K562 (cell line): Measurements from ENCODE around the gene TTLL11. TPM values are rescaled to one million over a fixed set of nuclear protein-coding genes. Genes with fewer than 3 reads are reported as not detected.

Source experiments
- ASH1L ChIP-seq: fragments of 450-650 bp; IDR thresholded peaks from 2 replicates; pipeline ENCODE4 v1.6.1; 2018; ENCODE audit warnings: borderline replicate concordance, mild to moderate bottlenecking, low read depth; ENCODE audit not compliant: partially characterized antibody
- ATF2 ChIP-seq: sonication (generic); formaldehyde crosslinking; IDR thresholded peaks from 2 replicates; pipeline ENCODE4 v1.8.1; 2022; ENCODE audit warnings: missing genetic modification reagents
- BMI1 ChIP-seq: fragments of 150-350 bp; IDR thresholded peaks from 2 replicates; pipeline ENCODE4 v1.6.1; 2014; ENCODE audit warnings: low read length
- CBFA2T2 ChIP-seq: fragments of 450-650 bp; conservative IDR thresholded peaks from 2 replicates; pipeline ENCODE4 v1.6.1; 2017; ENCODE audit warnings: mild to moderate bottlenecking
- CXXC5 ChIP-seq: fragments of 250-450 bp; sonication (Bioruptor Pico); IDR thresholded peaks from 2 replicates; pipeline ENCODE4 v1.8.0; 2022; ENCODE audit warnings: inconsistent platforms, mild to moderate bottlenecking, moderate library complexity
- ETS1 ChIP-seq: conservative IDR thresholded peaks from 2 replicates; pipeline ENCODE4 v1.6.1; 2011; ENCODE audit warnings: low read depth, mild to moderate bottlenecking, low read length; ENCODE audit not compliant: control insufficient read depth
- MAFG ChIP-seq: fragments of 450-650 bp; conservative IDR thresholded peaks from 2 replicates; pipeline ENCODE4 v1.6.1; 2016; ENCODE audit warnings: missing genetic modification characterization, missing compliant biosample characterization
- MED1 ChIP-seq: sonication (generic); formaldehyde crosslinking; IDR thresholded peaks from 2 replicates; pipeline ENCODE4 v1.8.1; 2023; ENCODE audit warnings: missing genetic modification reagents, borderline replicate concordance
- RB1 ChIP-seq: fragments of 450-650 bp; IDR thresholded peaks from 2 replicates; pipeline ENCODE4 v1.6.1; 2017; ENCODE audit warnings: low read depth, mild to moderate bottlenecking
- REST ChIP-seq, 2 experiments: fragments of 450-650 bp; formaldehyde crosslinking in 1 of 2; IDR thresholded peaks; 2 replicates each; pipeline versions ENCODE4 v1.4.0 to v1.6.1; 2014 to 2020; ENCODE audit warnings: mild to moderate bottlenecking in 2 of 2, borderline replicate concordance in 1 of 2, low read depth in 1 of 2
- SRSF3 ChIP-seq: fragments of 200-400 bp; formaldehyde crosslinking; IDR thresholded peaks from 2 replicates; pipeline ENCODE4 v1.6.1; 2016; ENCODE audit warnings: mild to moderate bottlenecking, low read length, moderate library complexity; ENCODE audit not compliant: insufficient read depth
- TARDBP ChIP-seq: fragments of 450-650 bp; IDR thresholded peaks from 2 replicates; pipeline ENCODE4 v1.6.1; 2016
- ZNF644 ChIP-seq: fragments of 200-800 bp; sonication (Bioruptor generic); IDR thresholded peaks from 2 replicates; pipeline ENCODE4 v1.6.1; 2016; ENCODE audit warnings: low read depth, missing genetic modification characterization, missing compliant biosample characterization
- ZNF655 ChIP-seq: fragments of 250-450 bp; sonication (Bioruptor Pico); IDR thresholded peaks from 2 replicates; pipeline ENCODE4 v1.5.0; 2021
- ZNF780A ChIP-seq: fragments of 250-450 bp; sonication (Bioruptor Pico); IDR thresholded peaks from 2 replicates; pipeline ENCODE4 v1.5.0; 2021; ENCODE audit warnings: mild to moderate bottlenecking
- polyA plus RNA-seq, 8 experiments: library from polyadenylated mRNA; depleted of rRNA in 4 of 8; stranded (reverse) in 5 of 8; unstranded in 3 of 8; fragments of >200 nt; fragmentation: Nextera tagmentation in 2 of 8; fragmentation: Illumina TruSeq in 1 of 8; extraction: Ambion mirVana in 2 of 8; extraction: Trizol in 1 of 8; gene quantifications; 2 replicates each; pipeline versions ENCODE4 v1.2.1 to v1.2.3, GENCODE V29; 2011 to 2014; ENCODE audit warnings: inconsistent platforms in 1 of 8, missing spikeins in 1 of 8
- total RNA-seq, 7 experiments: library from RNA; depleted of rRNA in 6 of 7; stranded (reverse); fragments of >200 nt in 6 of 7; fragmentation: Illumina TruSeq in 2 of 7; extraction: Trizol in 2 of 7; gene quantifications; 2 replicates each; pipeline versions ENCODE4 v1.2.1 to v1.2.3, GENCODE V29; 2011 to 2021; ENCODE audit warnings: low replicate concordance in 1 of 7

Gene TTLL11
- total and polyA plus RNA-seq, 9 of the 15 experiments (the other 6 are each of a cell fraction or from before 2014, with no cell fraction given), result 0.83 to 4.4 (median 2.7) TPM

- peak; percentile 63 for TF ChIP-seq REST (IDR thresholded peaks at IDR 0.05; ENCODE audit: borderline replicate concordance)
- no peak for TF ChIP-seq REST (CRISPR knock-in tag; IDR thresholded peaks at IDR 0.05; ENCODE audit: low read depth)
- no peak for TF ChIP-seq ATF2 (CRISPR knock-in tag)
- 0 out of 2 replicates have a peak, but pooled peaks have one; percentile 16 for TF ChIP-seq RB1
- no peak for TF ChIP-seq ETS1
- TF ChIP-seq ZNF655 (CRISPR knock-in tag), result no peak
- no peak for TF ChIP-seq TARDBP
- no peak for TF ChIP-seq MAFG (tag)
- TF ChIP-seq MED1, result no peak
- TF ChIP-seq SRSF3, result no peak
- TF ChIP-seq CBFA2T2, result no peak
- no peak for TF ChIP-seq ASH1L
- 0 out of 2 replicates have a peak, but pooled peaks have one; percentile 29 for TF ChIP-seq CXXC5 (CRISPR knock-in tag)
- TF ChIP-seq BMI1, result no peak
- no peak for TF ChIP-seq ZNF644 (tag)
- no peak for TF ChIP-seq ZNF780A (CRISPR knock-in tag)
Measured at GRCh38 chr9:122099271-122099869, 6.3 kb upstream of the TTLL11 start (continued).
